K562 (cell line): Measurements from ENCODE around the gene CD19. TPM values are rescaled to one million over a fixed set of nuclear protein-coding genes. Genes with fewer than 3 reads are reported as not detected.

Experiments used
- BMI1 ChIP-seq: fragments of 150-350 bp; IDR thresholded peaks from 2 replicates; pipeline ENCODE4 v1.6.1; 2014; ENCODE audit warnings: low read length
- CHD4 ChIP-seq: fragments of 200-600 bp; sonication (generic); IDR thresholded peaks from 3 replicates; pipeline ENCODE4 v1.6.1; 2012; ENCODE audit warnings: low read depth, mild to moderate bottlenecking, mixed read lengths, low read length, inconsistent platforms; ENCODE audit not compliant: insufficient read depth, insufficient replicate concordance, poor library complexity, severe bottlenecking
- CXXC5 ChIP-seq: fragments of 250-450 bp; sonication (Bioruptor Pico); IDR thresholded peaks from 2 replicates; pipeline ENCODE4 v1.8.0; 2022; ENCODE audit warnings: inconsistent platforms, mild to moderate bottlenecking, moderate library complexity
- IRF9 ChIP-seq: fragments of 450-650 bp; IDR thresholded peaks from 2 replicates; pipeline ENCODE4 v1.6.1; 2016; ENCODE audit warnings: missing biosample characterization, missing genetic modification characterization
- KLF10 ChIP-seq: fragments of 250-450 bp; sonication (Bioruptor Pico); IDR thresholded peaks from 2 replicates; pipeline ENCODE4 v1.6.1; 2021; ENCODE audit warnings: matching md5 sums
- MTA1 ChIP-seq: fragments of 450-650 bp; IDR thresholded peaks from 2 replicates; pipeline ENCODE4 v1.6.1; 2017; ENCODE audit warnings: borderline replicate concordance
- NR2F6 ChIP-seq: fragments of 450-650 bp; formaldehyde crosslinking; IDR thresholded peaks from 2 replicates; pipeline ENCODE4 v1.4.0; 2020; ENCODE audit warnings: mild to moderate bottlenecking
- PHF20 ChIP-seq: fragments of 450-650 bp; IDR thresholded peaks from 2 replicates; pipeline ENCODE4 v1.6.1; 2018; ENCODE audit not compliant: partially characterized antibody
- POLR2B ChIP-seq: fragments of 450-650 bp; IDR thresholded peaks from 2 replicates; pipeline ENCODE4 v1.6.1; 2018; ENCODE audit warnings: low read depth; ENCODE audit not compliant: partially characterized antibody
- POLR2G ChIP-seq: fragments of 200-400 bp; formaldehyde crosslinking; IDR thresholded peaks from 2 replicates; pipeline ENCODE4 v1.6.1; 2017; ENCODE audit warnings: low read depth, mild to moderate bottlenecking, antibody characterized with exemption, low read length, moderate library complexity
- RBFOX2 ChIP-seq: fragments of 200-400 bp; formaldehyde crosslinking; IDR thresholded peaks from 2 replicates; pipeline ENCODE4 v1.6.1; 2017; ENCODE audit warnings: low read depth, mild to moderate bottlenecking, low read length, moderate library complexity
- ZC3H4 ChIP-seq: sonication (generic); formaldehyde crosslinking; IDR thresholded peaks from 2 replicates; pipeline ENCODE4 v1.9.0; 2021; ENCODE audit warnings: missing genetic modification reagents, borderline replicate concordance
- ZNF134 ChIP-seq: fragments of 250-450 bp; sonication (Bioruptor Pico); conservative IDR thresholded peaks from 2 replicates; pipeline ENCODE4 v1.4.0; 2020
- ZNF24 ChIP-seq: fragments of 450-650 bp; IDR thresholded peaks from 2 replicates; pipeline ENCODE4 v1.6.1; 2016
- ZNF551 ChIP-seq: fragments of 250-450 bp; sonication (Bioruptor Pico); IDR thresholded peaks from 2 replicates; pipeline ENCODE4 v1.5.0; 2021; ENCODE audit warnings: mild to moderate bottlenecking, moderate library complexity
- ZNF707 ChIP-seq: fragments of 250-450 bp; sonication (Bioruptor Pico); conservative IDR thresholded peaks from 2 replicates; pipeline ENCODE4 v1.8.0; 2022; ENCODE audit warnings: inconsistent platforms, mild to moderate bottlenecking, moderate library complexity
- polyA plus RNA-seq, 8 experiments: library from polyadenylated mRNA; depleted of rRNA in 4 of 8; stranded (reverse) in 5 of 8; unstranded in 3 of 8; fragments of >200 nt; fragmentation: Nextera tagmentation in 2 of 8; fragmentation: Illumina TruSeq in 1 of 8; extraction: Ambion mirVana in 2 of 8; extraction: Trizol in 1 of 8; gene quantifications; 2 replicates each; pipeline versions ENCODE4 v1.2.1 to v1.2.3, GENCODE V29; 2011 to 2014; ENCODE audit warnings: inconsistent platforms in 1 of 8, missing spikeins in 1 of 8
- total RNA-seq, 7 experiments: library from RNA; depleted of rRNA in 6 of 7; stranded (reverse); fragments of >200 nt in 6 of 7; fragmentation: Illumina TruSeq in 2 of 7; extraction: Trizol in 2 of 7; gene quantifications; 2 replicates each; pipeline versions ENCODE4 v1.2.1 to v1.2.3, GENCODE V29; 2011 to 2021; ENCODE audit warnings: low replicate concordance in 1 of 7
- TF ChIP-seq, protein P1 (sequence below): sonication (generic); formaldehyde crosslinking; IDR thresholded peaks from 2 replicates; pipeline ENCODE4 v1.8.0; 2022; ENCODE audit warnings: missing genetic modification reagents, mild to moderate bottlenecking, moderate library complexity, borderline replicate concordance

Gene CD19
- total and polyA plus RNA-seq, 9 of the 15 experiments (the other 6 are each of a cell fraction or from before 2014, with no cell fraction given), result 0.27 to 3.7 (median 2.0) TPM; not detected in 1

DNA sequence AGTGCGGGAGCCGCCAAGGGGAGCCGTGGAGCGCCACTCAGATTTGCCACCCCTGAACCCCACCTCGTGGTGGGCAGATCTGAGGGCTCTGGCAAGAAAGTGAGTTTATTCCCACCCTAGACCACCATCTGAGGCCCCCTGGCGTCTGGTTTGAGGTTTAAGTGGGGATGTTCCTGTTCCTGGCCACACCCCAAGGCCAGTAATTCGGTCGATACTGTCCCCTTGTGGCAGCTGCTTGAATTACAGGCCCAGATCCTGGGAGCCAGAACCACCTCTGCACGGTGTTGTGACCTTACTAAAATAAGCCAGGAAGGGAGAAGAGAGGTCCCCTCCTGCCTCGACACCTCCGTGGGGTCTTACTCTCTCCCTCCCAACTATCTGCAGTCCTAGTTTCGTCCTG, 49.7 kb downstream of the CD19 start (continued):
- TF ChIP-seq ZNF707 (CRISPR knock-in tag) (no peak), IRF9 (no peak), PHF20 (no peak), RBFOX2 (no peak), CXXC5 (CRISPR knock-in tag) (no peak), MTA1 (no peak), ZNF551 (CRISPR knock-in tag) (no peak), POLR2B (no peak), BMI1 (no peak), ZNF24 (no peak), ZC3H4 (CRISPR knock-in tag) (no peak), NR2F6 (CRISPR knock-in tag) (no peak), KLF10 (CRISPR knock-in tag) (no peak), POLR2G (no peak), ZNF134 (CRISPR knock-in tag) (no peak), CHD4 (peak; percentile 12)
- TF ChIP-seq, protein P1, sequence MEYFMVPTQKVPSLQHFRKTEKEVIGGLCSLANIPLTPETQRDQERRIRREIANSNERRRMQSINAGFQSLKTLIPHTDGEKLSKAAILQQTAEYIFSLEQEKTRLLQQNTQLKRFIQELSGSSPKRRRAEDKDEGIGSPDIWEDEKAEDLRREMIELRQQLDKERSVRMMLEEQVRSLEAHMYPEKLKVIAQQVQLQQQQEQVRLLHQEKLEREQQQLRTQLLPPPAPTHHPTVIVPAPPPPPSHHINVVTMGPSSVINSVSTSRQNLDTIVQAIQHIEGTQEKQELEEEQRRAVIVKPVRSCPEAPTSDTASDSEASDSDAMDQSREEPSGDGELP (CRISPR knock-in tag), result peak; percentile 35; the same call in 1 of the 2 replicates
